DND-41 (cell line): ENCODE data around the gene TBC1D22A.

Source experiments
- EZH2 ChIP-seq: IDR thresholded peaks from 3 replicates; pipeline ENCODE4 v1.6.1; 2012; ENCODE audit warnings: borderline replicate concordance, low read depth, mild to moderate bottlenecking, moderate library complexity, low read length, inconsistent platforms; ENCODE audit not compliant: severe bottlenecking
- TF ChIP-seq, protein P1 (sequence below): IDR thresholded peaks from 2 replicates; pipeline ENCODE4 v1.5.1; 2012; ENCODE audit warnings: borderline replicate concordance, low read length, moderate library complexity, mild to moderate bottlenecking; ENCODE audit not compliant: poor library complexity, severe bottlenecking; ENCODE audit errors: extremely low read depth

DNA sequence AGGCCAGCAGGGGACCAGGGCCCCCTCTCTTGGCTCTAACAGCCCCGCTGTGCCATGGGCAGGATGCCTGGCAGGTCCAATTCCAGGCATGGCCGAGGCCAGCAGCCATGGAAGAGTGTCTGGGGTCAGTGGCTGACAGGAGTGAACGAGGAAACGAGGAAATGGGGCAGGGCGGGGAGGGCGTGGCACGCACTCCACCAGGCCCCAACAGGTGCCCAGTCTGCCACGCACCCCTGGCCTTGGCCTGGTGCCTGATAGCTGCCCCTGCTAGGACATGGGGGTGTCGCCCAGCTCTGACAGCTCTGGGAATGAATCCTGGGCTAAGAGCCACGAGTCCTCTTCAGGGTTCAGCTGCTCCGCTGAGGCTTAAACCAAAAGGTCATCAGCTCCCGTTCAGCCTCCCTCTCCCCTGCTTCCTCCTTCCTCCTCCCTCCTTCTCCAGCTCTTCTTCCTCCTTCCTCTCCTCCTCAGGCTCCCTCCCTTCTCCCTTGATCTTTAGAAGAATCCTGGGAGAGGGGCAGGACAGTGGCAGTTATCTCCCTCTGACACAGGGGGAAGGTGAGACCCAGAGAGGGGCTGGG, 11.5 kb upstream of the TBC1D22A start:
- TF ChIP-seq, protein P1, sequence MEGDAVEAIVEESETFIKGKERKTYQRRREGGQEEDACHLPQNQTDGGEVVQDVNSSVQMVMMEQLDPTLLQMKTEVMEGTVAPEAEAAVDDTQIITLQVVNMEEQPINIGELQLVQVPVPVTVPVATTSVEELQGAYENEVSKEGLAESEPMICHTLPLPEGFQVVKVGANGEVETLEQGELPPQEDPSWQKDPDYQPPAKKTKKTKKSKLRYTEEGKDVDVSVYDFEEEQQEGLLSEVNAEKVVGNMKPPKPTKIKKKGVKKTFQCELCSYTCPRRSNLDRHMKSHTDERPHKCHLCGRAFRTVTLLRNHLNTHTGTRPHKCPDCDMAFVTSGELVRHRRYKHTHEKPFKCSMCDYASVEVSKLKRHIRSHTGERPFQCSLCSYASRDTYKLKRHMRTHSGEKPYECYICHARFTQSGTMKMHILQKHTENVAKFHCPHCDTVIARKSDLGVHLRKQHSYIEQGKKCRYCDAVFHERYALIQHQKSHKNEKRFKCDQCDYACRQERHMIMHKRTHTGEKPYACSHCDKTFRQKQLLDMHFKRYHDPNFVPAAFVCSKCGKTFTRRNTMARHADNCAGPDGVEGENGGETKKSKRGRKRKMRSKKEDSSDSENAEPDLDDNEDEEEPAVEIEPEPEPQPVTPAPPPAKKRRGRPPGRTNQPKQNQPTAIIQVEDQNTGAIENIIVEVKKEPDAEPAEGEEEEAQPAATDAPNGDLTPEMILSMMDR, result no peak
- no peak for TF ChIP-seq EZH2
